C4-2B (cell line): Measurements from ENCODE around the gene TSPAN14.

ENCODE experiments used
- CTCF ChIP-seq: fragments of 450-650 bp; conservative IDR thresholded peaks from 2 replicates; pipeline ENCODE4 v1.5.1; 2017; ENCODE audit warnings: mild to moderate bottlenecking
- ZFX ChIP-seq: fragments of 450-650 bp; IDR thresholded peaks from 2 replicates; pipeline ENCODE4 v1.6.1; 2017

- TF ChIP-seq CTCF (no peak), ZFX (no peak)
These were observed 39.5 kb downstream of the TSPAN14 start for GRCh38 chr10:80493522-80494051.
